GM18502 (cell line): ENCODE data around the gene IZUMO1.
"Not testable (repeated sequence)": the region's sequence is repeated elsewhere in the genome, so short reads cannot be mapped to it uniquely, and the experiment has no call there.

Source experiments
- ATAC-seq: cut with Tn5 transposase; IDR thresholded peaks from one replicate; pipeline ENCODE4 v1.9.1; 2021; ENCODE audit warnings: mild to moderate bottlenecking; ENCODE audit not compliant: unreplicated experiment, poor library complexity

The IZUMO1 gene

DNA sequence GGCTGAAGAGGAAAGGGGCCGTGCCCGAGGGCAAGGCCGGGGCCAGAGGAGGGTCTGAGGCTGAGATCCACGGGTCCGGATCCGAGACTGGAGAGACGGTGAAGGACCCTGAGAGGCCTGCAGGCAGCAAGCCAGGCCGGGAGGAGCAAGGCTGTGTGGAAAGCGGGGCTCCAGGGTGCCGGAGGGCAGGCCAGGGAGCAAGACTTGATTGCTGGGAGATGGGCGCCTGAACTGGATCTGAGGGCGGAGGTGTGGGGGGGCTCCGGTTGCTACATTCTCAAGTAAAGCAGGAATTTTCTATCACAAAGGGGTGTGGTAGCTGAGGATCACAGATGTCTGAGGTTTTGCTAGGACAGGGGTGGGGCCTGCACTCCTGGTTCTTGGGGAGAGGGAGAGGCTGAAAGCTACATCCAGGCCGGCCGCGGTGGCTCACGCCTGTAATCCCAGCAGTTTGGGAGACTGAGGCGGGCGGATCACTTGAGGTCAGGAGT, 31.0 kb downstream of the IZUMO1 start:
- no peak for ATAC-seq

DNA sequence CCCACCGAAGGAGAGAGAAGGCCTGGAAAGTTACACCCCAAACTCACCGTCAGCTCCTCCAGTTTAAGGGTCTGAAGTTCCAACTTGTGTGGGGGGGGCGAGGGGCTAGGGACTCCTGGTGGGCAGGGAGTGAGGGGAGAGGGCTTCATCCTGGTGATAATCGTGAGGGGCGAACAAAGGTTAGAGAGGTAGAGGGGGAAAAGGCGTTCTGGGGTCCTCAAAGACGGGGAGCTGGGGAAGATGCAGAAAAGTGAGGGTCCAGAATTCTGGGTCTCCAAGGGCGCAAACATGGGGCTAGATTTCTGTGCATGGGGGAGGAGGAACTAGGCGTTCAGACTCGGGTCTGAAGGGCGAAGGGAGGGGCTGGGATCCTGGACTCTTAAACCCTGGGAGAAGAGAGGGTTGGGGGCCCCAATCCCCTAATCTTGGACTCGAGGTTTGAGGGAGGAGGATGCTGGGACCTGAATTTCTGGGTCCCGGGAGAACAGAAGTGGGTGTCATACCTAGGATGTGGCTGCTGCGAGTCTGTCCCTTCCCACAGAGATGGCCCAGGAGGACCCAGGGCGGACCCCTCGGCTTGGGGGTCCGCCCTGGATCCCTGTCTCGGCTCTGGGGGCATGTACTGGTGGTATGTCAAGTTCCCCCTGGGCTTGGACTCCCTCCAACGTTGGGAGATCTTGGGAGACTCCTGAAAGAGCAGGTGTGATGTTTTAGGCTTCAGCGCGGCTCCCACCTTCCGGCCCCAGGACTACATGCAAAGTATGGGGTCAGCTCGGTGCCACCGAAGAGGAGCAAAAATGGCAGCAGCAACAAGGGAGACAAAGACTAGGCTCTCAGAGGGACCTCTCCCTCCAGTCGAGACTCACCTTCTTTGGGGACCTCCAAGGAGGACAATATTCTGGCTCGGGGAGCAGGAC, 31.7 kb downstream of the IZUMO1 start:
- ATAC-seq, result no peak

DNA sequence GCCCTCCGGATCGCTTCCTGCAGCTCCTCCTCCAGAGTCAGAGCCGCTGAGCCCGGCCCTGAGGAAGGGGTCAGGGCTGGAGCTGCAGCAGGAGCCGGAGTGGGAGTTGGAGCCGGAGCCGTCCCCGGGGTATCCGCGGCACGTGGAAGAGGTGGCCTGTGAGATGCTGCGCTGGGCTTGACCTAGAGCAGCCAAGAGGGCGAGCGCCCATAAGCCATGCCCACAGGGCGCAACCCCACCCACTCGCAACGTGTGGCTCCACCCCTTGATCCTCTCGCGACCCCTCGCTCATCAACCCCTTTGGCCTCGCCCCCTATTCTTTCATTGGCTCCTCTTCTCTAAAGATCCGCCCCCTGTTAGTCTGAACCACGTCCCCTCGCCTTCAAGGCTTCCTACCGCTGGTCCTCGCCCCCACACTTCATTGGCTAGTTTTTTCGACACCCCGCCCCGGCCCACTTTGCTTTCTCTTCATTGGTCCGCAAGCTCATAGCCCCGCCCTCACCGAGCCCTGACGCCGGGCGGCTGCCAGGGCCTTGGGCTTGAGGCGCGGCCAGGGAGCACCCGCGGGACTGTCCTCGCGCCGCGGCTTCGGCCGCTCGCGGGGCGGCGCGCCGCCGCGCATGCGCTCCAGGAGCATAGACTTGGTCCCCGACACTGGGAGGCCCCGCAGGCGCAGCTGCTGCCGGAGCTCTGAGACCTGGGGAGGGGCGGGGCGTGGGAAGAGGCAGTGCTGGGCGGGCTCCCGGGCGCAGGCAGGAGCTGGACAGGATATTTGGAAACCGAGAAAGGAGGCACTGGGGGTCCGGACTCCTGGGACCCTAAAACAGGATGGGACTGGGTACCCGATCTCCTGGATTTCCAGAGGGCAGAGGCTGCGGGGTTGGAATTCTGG, 32.6 kb downstream of the IZUMO1 start:
- peak; percentile 88 for ATAC-seq

DNA sequence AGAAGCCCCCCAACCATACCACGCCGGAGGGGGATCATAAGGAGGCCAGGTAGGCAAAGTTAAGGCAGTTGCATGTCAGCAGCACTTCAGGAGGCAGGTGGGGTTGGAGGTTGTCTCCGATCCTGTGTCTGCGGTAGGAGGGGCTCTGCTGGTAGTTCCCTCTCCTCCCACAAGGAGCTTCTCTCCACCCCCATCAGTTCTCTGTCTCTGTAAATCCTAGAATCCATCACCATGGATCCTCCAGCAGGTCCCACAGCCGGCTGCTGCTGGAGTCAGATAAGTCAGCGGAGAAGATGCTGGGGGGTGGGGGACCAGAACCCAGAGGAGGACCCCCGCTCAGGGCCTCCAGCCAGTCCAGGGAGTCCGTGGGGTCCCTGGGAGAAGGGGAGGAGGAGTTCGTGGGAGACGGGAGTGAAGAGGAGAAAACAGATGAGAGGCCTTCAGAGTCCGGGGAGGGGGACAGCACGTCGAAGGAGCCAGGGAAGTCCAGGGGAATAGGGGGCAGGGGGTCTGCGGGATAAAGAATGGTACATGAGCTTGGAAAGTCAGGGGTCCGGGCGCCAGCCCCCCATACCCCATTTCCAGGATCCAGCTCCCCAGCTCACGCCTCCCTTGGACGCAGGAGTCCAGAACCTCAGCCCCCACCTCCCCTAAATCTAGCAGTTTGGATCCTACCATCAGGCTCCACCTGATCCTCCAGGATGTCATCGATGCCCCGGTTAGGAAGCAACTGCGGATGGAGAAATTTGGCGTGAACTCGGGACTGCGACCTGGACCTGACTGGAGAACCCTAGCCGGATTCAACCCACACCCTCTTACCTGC, 33.5 kb downstream of the IZUMO1 start:
- no peak for ATAC-seq

DNA sequence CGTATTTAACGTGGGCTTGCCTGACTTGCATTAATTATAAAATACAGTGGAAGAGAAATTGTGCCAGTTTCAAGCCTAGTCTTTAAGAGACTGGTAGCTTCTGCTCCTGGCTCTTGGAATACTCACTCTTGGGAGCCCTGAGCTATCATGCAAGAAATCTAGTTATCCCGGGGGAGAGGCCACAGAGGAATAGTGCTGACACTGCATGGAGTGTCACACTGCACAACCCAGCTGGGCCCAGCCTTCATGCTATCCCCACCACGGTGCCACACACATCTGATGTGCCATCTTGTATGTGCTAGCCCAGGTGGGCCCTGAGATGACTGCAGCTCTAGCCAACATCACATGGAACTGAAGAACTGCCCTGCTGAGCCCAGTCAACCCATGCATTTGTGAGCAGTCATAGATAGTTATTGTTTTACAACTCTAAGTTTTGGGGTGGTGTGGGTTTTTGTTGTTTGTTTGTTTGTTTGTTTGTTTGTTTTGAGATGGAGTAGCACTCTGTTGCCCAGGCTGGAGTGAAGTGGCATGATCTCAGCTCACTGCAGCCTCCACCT, 35.5 kb downstream of the IZUMO1 start:
- no peak for ATAC-seq

DNA sequence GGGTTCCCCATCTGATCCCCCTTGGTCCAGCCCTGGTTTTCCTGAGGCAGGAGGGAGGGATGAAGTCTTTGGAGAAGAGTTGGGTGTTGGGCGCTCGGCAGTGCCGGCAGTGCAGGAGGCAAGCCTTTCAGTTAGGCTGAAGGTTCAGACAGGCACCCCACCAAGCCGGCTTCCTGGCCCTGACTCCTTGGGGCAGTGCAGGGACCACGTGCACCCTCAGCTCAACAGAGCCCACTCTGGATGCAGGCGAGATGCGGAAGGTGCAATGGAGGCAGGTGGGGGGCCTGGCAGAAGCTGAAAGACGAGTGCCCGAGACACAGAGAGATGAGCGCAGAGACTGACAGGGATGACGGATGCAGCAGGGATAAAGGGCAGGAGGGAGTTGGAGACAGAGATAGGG, 38.2 kb downstream of the IZUMO1 start:
- ATAC-seq, result no peak

DNA sequence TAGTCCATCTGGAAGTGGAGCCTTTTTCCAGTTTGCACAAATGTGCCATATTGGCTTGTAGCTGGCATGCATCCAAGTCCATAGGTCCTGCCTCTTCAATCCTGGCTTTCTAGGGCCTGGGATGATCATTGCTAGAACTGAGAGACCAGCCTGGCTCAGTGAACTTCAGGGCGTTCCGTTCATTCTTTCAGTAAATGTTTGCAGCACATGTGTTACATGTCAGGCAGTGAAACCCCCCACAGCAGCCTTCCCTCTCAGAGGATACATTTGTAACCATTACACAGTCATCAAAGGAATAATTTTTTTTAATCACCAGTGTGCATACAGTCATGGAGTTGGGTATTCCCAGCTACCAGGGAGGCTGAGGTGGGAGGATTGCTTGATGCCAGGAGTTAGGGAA, 41.3 kb downstream of the IZUMO1 start:
- no peak for ATAC-seq

DNA sequence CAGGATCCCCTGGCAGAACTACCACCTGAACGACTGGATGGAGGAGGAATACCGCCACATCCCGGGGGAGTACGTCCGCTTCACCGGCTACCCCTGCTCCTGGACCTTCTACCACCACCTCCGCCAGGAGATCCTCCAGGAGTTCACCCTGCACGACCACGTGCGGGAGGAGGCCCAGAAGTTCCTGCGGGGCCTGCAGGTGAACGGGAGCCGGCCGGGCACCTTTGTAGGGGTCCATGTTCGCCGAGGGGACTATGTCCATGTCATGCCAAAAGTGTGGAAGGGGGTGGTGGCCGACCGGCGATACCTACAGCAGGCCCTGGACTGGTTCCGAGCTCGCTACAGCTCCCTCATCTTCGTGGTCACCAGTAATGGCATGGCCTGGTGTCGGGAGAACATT, 43.4 kb downstream of the IZUMO1 start:
- ATAC-seq, result no peak

DNA sequence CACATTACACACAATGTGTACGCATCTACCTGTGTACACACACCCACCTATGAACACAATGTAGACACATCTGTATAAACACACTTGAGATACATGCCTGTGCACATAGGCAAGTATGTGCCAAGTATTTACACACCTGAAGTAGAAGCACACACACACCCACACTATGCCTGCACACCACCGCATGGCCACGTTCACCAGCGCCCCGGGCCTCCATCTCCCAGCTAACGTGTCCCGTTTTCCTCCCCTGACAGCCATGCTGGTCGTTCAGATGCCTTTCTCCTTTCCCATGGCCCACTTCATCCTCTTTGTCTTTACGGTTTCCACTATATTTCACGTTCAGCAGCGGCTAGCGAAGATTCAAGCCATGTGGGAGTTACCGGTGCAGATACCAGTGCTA, 44.0 kb downstream of the IZUMO1 start:
- ATAC-seq, result no peak

DNA sequence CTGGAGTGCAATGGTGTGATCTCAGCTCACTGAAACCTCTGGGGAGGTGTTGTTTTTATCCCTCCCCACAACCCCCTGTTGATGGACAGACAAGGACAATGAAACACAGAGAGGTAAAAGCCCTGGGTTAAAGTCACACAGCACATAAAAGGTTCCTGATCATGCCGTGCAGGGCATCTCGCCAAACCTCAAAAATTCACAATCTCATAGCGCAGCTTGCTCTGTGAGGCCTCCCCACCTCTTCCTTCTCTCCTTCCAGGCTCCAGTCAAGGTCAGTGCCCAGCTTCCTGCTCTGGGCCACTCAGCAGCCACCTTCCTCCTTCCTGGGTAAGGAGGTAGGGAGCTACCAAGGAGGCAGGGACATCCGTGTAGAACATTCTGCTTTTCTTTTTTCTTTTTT, 48.7 kb downstream of the IZUMO1 start:
- ATAC-seq, result no peak

DNA sequence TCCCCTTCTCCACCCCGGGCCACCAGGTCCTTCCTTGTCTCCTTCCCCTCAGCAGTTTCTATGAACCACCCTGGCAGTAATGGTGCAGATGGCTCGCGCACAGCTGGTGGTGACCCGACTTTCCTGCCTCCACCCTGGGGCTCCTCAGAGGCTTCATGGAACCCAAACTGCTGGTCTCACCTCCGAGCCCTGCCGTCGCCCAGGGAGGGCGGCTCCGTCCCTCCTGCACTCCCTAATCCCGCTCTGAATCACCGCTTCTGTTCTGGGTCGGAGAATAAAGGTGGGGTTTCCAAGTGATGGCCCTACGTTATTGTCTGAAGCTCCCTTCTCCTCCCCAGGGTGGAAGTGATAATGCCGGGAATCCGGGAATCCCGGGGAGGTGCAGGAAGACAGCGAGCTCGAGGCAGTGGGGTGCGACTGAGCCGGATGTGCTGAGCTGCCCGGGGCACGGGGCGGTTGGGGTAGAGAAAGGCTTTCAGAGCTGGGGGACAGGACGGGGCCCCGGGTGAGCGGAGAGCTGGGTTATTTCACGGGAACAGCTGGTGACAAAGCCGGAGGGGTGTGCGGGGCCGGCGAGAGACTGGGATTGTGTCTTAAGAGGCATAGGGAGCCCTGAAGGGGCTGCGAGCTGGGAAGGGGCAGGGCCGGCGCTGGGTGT, 50.2 kb downstream of the IZUMO1 start:
- ATAC-seq, result no peak

DNA sequence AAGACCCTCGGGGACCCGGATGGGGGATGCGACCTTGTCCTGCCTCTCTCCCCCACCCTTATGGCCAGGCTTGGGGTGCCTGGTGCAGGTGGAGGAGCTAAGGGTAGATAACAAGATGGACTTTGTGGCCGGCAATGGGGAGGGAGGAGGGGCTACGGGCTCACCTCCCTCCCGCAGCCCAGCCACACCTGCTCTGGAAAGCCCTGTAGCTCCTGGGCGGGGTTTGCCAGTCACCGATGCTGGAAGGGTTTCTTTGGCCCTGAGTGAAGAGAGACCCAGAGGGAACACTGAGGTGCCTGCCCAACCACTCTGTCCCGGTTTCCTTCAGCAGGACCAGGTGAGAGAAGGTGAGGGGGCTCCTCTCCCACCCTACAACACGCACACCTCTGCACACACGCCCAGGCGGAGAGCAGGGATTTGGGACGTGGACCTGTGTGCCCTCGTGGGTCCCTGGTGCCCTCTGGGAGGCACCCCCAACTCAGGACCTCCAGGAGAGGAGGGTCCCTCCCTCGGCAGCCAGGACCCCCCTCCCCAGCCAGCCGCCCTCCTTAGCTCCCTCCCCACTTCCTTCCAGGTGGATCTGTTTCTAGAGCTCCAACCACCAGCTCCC, 50.9 kb downstream of the IZUMO1 start, which contains the start of gene FUT2:
Gene FUT2, plus strand, starts transcription at position 229 of the 610 bp plus-strand sequence. CDS start 6,986 bp downstream, outside the sequence.
- no peak for ATAC-seq

DNA sequence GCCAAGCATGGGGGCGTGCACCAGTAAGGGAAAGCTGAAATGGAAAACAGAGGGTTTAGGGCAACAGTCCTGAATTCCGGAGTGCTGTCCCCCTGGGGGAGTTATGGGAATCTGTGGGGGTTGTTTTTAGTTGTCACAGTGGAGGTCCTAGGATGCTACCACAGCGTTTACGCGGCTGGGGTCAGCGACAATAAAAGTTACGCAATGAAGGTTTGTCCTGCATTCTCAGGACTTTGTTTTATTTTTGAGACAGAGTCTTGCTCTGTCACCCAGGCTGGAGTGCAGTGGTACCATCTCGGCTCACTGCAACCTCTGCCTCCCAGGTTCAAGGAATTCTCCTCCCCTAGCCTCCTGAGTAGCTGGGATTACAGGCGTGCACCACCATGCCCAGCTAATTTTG, 53.1 kb downstream of the IZUMO1 start:
- not testable (repeated sequence) for ATAC-seq
